Peyer's patch (tissue), 4 donors: ENCODE data around the gene LAS1L. TPM values are rescaled to one million over a fixed set of nuclear protein-coding genes. Genes with fewer than 3 reads are reported as not detected.
"Not testable (repeated sequence)": the region's sequence is repeated elsewhere in the genome, so short reads cannot be mapped to it uniquely, and the experiment has no call there.

Source experiments
- DNase-seq, 3 donors: peaks; one replicate each; pipeline ENCODE4 v3.0.0-alpha.2; 2017 to 2019
- H3K27ac ChIP-seq, 4 donors: fragments of 200-600 bp; sonication (generic); one replicate each; pipeline ENCODE4 v1.5.1; 2016 to 2019
- H3K27me3 ChIP-seq, 2 donors: fragments of 200-600 bp; sonication (generic); one replicate each; pipeline ENCODE4 v1.5.1; 2019
- H3K36me3 ChIP-seq, 3 donors: fragments of 200-600 bp; sonication (generic); one replicate each; pipeline ENCODE4 v1.5.1; 2016 to 2019
- H3K4me1 ChIP-seq, 4 donors: fragments of 200-600 bp; sonication (generic); one replicate each; pipeline ENCODE4 v1.5.1; 2016 to 2019
- H3K4me3 ChIP-seq, 4 donors: fragments of 200-600 bp; sonication (generic); 1 replicate in 3 of 4; 2 replicates in 1 of 4; pipeline ENCODE4 v1.5.1; 2016 to 2019; ENCODE audit warnings: mild to moderate bottlenecking in 1 of 4
- H3K9me3 ChIP-seq, 4 donors: fragments of 200-600 bp; sonication (generic); one replicate each; pipeline ENCODE4 v1.5.1; 2016 to 2019; ENCODE audit warnings: mild to moderate bottlenecking in 1 of 4
- POLR2A ChIP-seq, 2 donors: fragments of 450-650 bp; IDR thresholded peaks; one replicate each; pipeline ENCODE4 v1.5.1; 2017; ENCODE audit warnings: antibody characterized with exemption in 2 of 2, mild to moderate bottlenecking in 2 of 2, moderate library complexity in 2 of 2
- total RNA-seq, 4 donors: library from RNA; depleted of rRNA; stranded (reverse); fragments of >200 nt; gene quantifications; one replicate each; pipeline ENCODE4 v1.1.0, GENCODE V29; 2016
- TF ChIP-seq, protein P1 (sequence below), 6 experiments: fragments of 450-650 bp in 4 of 6; fragments of 200-600 bp in 2 of 6; sonication (generic) in 1 of 6; IDR thresholded peaks; one replicate each; pipeline ENCODE4 v1.5.1; 2017 to 2019; ENCODE audit warnings: antibody characterized with exemption in 6 of 6, mild to moderate bottlenecking in 3 of 6, moderate library complexity in 1 of 6

Gene LAS1L
- total RNA-seq, 4 donors from 2014 or later = 10.7 to 47.9 (median 18.7) TPM

DNA sequence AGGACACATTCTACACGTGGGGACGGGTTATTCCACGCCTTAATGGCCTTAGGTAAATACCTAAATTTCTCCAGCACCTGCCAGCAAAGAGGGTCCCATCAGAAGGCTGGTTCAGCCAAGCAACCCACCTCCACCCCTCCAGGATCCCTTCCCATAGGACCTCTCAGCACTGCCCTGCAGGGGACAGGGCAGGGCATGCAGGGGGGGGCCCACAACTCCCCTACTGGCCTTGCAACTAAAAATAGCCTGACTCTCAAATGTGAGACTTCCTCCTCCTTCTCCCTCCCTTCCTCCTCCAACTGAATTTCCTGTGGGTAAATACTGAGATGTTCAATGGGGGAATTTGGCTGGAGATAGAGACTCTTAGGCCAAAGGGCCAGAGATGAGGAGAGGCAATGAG is 6.3 kb downstream of the LAS1L start:
- Histone ChIP-seq H3K27me3 (no peaks in the 10 kb centered on the region), H3K36me3 (peaks cover 0 to 32% (median 0%) of the 10 kb centered on the region in 3 donors), H3K4me3 (no peak overlapping the region), H3K27ac (no peak overlapping the region), H3K9me3 (no peaks in the 10 kb centered on the region), H3K4me1 (peaks cover 0 to 3% (median 0%) of the 10 kb centered on the region in 4 donors)
- no peak for DNase-seq
- TF ChIP-seq, protein P1, sequence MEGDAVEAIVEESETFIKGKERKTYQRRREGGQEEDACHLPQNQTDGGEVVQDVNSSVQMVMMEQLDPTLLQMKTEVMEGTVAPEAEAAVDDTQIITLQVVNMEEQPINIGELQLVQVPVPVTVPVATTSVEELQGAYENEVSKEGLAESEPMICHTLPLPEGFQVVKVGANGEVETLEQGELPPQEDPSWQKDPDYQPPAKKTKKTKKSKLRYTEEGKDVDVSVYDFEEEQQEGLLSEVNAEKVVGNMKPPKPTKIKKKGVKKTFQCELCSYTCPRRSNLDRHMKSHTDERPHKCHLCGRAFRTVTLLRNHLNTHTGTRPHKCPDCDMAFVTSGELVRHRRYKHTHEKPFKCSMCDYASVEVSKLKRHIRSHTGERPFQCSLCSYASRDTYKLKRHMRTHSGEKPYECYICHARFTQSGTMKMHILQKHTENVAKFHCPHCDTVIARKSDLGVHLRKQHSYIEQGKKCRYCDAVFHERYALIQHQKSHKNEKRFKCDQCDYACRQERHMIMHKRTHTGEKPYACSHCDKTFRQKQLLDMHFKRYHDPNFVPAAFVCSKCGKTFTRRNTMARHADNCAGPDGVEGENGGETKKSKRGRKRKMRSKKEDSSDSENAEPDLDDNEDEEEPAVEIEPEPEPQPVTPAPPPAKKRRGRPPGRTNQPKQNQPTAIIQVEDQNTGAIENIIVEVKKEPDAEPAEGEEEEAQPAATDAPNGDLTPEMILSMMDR (IDR thresholded peaks at IDR 0.05) = no peak
- no peak for TF ChIP-seq POLR2A (IDR thresholded peaks at IDR 0.05)

DNA sequence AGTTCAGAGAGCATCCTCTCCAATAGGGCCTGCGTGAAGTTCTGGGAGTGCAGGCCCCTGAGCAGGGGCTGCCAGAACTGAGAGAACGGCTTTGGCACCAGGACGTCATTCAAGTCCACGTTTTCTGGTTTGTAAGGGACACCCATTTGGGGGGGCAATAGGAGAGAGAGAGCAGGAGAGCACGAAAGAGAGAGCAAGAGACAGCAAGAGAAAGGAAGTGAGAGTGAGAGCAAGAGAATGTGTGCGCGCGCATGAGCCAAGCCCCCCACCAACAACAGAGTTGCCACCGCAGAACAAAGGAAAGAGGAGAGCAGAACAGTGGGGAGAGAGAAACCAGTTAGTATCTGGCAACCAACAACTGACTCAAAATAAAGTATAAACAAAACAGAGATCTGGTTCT is 10.4 kb downstream of the LAS1L start:
- DNase-seq = no peak
- no peaks in the 10 kb centered on the region for H3K9me3 ChIP-seq
- no peaks in the 10 kb centered on the region for H3K27me3 ChIP-seq
- no peak overlapping the region for H3K4me3 ChIP-seq
- no peaks in the 10 kb centered on the region for H3K4me1 ChIP-seq
- TF ChIP-seq, protein P1 (IDR thresholded peaks at IDR 0.05) = no peak
- no peak for TF ChIP-seq POLR2A (IDR thresholded peaks at IDR 0.05)
- no peak overlapping the region for H3K27ac ChIP-seq
- H3K36me3 ChIP-seq = peaks cover 0 to 53% (median 0%) of the 10 kb centered on the region in 3 donors

DNA sequence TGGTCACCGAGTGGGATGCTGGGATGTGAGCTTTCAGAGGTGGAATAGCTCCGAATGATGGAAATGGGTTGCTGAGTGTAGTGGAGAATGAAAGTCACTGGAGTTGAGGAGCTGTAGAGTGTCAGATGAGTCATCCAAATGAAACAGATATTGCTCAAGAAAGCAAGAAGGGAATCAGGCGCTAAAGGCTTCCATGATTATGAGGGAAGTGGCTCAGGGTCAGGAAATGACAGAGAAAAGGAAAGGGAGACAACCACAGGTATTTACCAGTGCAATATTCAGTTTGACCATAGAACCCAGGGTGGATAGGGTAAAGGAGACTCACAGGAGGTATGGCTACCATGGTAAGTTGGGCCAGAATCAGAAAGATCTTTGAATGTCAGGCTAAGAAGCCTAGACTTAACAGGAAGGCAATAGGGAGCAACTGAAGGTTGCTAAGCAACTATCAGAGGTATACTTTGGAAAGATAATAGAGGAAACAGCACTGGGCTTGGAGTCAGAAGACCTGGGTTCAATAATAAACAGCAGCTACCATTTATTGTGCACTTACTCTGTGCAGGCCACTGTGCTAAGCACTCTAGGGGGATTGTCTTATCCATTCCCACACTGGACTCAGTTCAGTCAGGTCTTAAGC is 11.7 kb downstream of the LAS1L start:
- H3K9me3 ChIP-seq = no peaks in the 10 kb centered on the region
- H3K4me1 ChIP-seq = no peaks in the 10 kb centered on the region
- TF ChIP-seq POLR2A (IDR thresholded peaks at IDR 0.05) = no peak
- TF ChIP-seq, protein P1 (IDR thresholded peaks at IDR 0.05) = no peak
- H3K36me3 ChIP-seq = peaks cover 0 to 47% (median 0%) of the 10 kb centered on the region in 3 donors
- DNase-seq = no peak
- no peak overlapping the region for H3K4me3 ChIP-seq
- H3K27me3 ChIP-seq = no peaks in the 10 kb centered on the region
- H3K27ac ChIP-seq = no peak overlapping the region

DNA sequence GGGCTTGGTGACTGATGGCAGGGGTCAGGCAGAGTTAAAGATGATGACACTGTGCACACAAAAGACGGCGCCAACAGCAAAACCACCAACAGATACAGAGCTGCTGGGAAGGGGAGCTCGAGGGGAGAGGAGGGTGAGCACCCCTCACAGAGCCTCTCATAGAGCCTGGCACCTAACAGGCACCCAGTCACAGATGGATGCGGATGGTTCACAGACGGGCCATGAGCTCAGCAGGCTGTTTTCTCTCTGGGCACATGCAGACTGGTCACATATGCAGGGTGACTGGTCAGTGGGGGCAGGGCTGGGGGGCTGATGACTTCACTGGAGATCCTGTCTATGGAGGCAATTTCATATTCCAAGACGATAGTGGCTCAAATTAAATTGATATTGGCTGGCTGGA is 15.1 kb downstream of the LAS1L start:
- not testable (repeated sequence) for H3K4me3 ChIP-seq
- H3K36me3 ChIP-seq = peaks cover 0 to 40% (median 0%) of the 10 kb centered on the region in 3 donors

DNA sequence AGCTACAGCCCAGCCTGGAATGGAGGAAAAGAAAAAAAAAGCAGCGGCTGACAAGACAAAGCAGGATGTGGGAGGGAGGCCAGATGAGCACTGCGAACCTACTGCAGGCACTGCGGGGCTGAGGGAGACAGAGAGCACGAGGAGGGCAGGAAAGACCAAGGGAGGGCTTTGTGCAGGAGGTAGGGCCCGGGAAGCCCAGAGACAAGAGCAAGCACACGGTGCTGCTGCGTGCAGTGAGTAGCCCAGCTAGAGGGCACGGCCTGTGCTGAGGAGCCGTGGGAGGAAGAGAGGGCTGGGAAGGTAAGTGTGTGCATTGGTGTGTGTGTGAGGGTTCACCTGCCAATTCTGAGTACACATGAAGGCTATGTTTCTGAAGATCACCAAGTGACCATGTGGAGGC is 15.6 kb downstream of the LAS1L start:
- peaks cover 0 to 34% (median 0%) of the 10 kb centered on the region in 3 donors for H3K36me3 ChIP-seq
- not testable (repeated sequence) for H3K27me3 ChIP-seq, DNase-seq, H3K4me1 ChIP-seq, H3K27ac ChIP-seq, H3K9me3 ChIP-seq, H3K4me3 ChIP-seq

More for the DNA sequence above, 15.1 kb downstream of the LAS1L start:
- not testable (repeated sequence) for H3K4me1 ChIP-seq, H3K27me3 ChIP-seq, H3K27ac ChIP-seq, DNase-seq, H3K9me3 ChIP-seq

DNA sequence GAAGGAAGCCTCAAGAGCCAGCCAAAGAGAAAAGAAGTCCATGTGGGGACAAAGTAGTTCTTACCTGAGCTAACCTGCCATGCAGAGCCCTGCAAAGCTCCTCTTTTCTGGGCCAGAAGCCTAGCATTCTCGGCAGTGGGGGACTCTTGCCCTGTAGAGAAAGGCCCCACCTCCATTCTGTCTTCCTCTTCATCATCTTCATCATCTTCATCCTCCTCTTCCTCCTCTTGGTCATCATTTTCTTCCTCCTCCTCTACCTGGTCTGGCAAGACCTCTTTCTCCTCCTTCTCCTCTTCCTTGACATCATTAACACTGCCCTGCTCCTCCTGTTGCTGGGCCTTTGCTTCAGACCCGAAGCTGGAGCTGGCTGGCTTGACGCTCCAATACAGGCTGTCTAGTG is 16.7 kb downstream of the LAS1L start:
- TF ChIP-seq, protein P1 (IDR thresholded peaks at IDR 0.05) = no peak
- TF ChIP-seq POLR2A (IDR thresholded peaks at IDR 0.05) = no peak

DNA sequence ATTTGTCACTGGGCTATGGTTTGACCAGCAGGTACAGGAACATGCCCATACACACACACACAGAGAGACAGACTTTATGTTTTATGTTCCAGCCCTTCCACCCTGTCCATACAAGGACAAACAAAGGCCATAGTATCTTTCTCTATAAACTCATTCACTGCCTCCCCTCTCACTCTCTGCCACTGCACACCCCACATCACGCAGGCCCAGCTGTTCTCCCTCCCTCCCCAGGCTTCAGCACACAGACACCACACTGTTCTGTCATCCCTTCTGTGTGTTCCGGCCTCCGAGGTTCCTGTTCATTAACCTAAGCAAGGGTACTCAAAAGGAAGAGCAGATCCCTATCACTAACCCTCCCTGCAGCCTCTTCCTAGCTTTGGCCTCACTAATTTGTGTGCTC is 17.8 kb downstream of the LAS1L start:
- Histone ChIP-seq H3K4me1 (no peaks in the 10 kb centered on the region), H3K9me3 (no peaks in the 10 kb centered on the region), H3K4me3 (no peak overlapping the region), H3K36me3 (peaks cover 0 to 16% (median 0%) of the 10 kb centered on the region in 3 donors), H3K27ac (no peak overlapping the region), H3K27me3 (no peaks in the 10 kb centered on the region)
- DNase-seq = no peak
- TF ChIP-seq POLR2A (IDR thresholded peaks at IDR 0.05) = no peak
- TF ChIP-seq, protein P1 (IDR thresholded peaks at IDR 0.05) = no peak

More for the DNA sequence above, 16.7 kb downstream of the LAS1L start:
- H3K36me3 ChIP-seq = peaks cover 0 to 25% (median 0%) of the 10 kb centered on the region in 3 donors
- no peaks in the 10 kb centered on the region for H3K9me3 ChIP-seq
- no peaks in the 10 kb centered on the region for H3K4me1 ChIP-seq
- H3K27ac ChIP-seq = no peak overlapping the region
- no peak for DNase-seq
- H3K27me3 ChIP-seq = no peaks in the 10 kb centered on the region
- no peak overlapping the region for H3K4me3 ChIP-seq
